HEK293T (cell line): ENCODE results near the gene TMCC2.
"Not testable (repeated sequence)": the region's sequence is repeated elsewhere in the genome, so short reads cannot be mapped to it uniquely, and the experiment has no call there.

ENCODE experiments used
- CTCF ChIA-PET: fragments of 350-600 bp; formaldehyde crosslinking; extraction: SDS; loops from one replicate; lab custom pipeline; 2021; ENCODE audit warnings: antibody characterized with exemption, inconsistent platforms; lab: Yijun Ruan, JAX
- POLR2A ChIA-PET: fragments of 350-600 bp; formaldehyde crosslinking; extraction: SDS; loops from one replicate; lab custom pipeline; 2020; ENCODE audit warnings: antibody characterized with exemption, inconsistent platforms; lab: Yijun Ruan, JAX
- DNase-seq: peaks from one replicate; pipeline ENCODE4 v3.0.0; 2012; ENCODE audit warnings: mixed read lengths; ENCODE audit errors: extremely low spot score
- ARNT ChIP-seq: fragments of 450-650 bp; IDR thresholded peaks from 2 replicates; pipeline ENCODE4 v1.6.1; 2017; ENCODE audit warnings: mild to moderate bottlenecking
- BHLHE40 ChIP-seq: fragments of 450-650 bp; IDR thresholded peaks from 2 replicates; pipeline ENCODE4 v1.6.1; 2016; ENCODE audit warnings: mild to moderate bottlenecking, moderate library complexity, borderline replicate concordance
- CTBP1 ChIP-seq: fragments of 450-650 bp; IDR thresholded peaks from 2 replicates; pipeline ENCODE4 v1.6.1; 2016; ENCODE audit warnings: borderline replicate concordance
- FOXA1 ChIP-seq: fragments of 450-650 bp; IDR thresholded peaks from 2 replicates; pipeline ENCODE4 v1.6.1; 2016; ENCODE audit warnings: mild to moderate bottlenecking
- FOXK2 ChIP-seq: fragments of 450-650 bp; IDR thresholded peaks from 2 replicates; pipeline ENCODE4 v1.6.1; 2016; ENCODE audit warnings: mild to moderate bottlenecking
- FOXM1 ChIP-seq: fragments of 450-650 bp; IDR thresholded peaks from 2 replicates; pipeline ENCODE4 v1.6.1; 2017; ENCODE audit warnings: mild to moderate bottlenecking, borderline replicate concordance
- L3MBTL2 ChIP-seq: fragments of 450-650 bp; conservative IDR thresholded peaks from 2 replicates; pipeline ENCODE4 v1.6.1; 2016; ENCODE audit warnings: mild to moderate bottlenecking
- LEF1 ChIP-seq: fragments of 450-650 bp; IDR thresholded peaks from 2 replicates; pipeline ENCODE4 v1.6.1; 2017; ENCODE audit warnings: mild to moderate bottlenecking, borderline replicate concordance
- NFRKB ChIP-seq: fragments of 450-650 bp; IDR thresholded peaks from 2 replicates; pipeline ENCODE4 v1.6.1; 2016; ENCODE audit warnings: mild to moderate bottlenecking, moderate library complexity
- SP1 ChIP-seq: fragments of 450-650 bp; IDR thresholded peaks from 2 replicates; pipeline ENCODE4 v1.6.1; 2017
- SUZ12 ChIP-seq: fragments of 450-650 bp; IDR thresholded peaks from 2 replicates; pipeline ENCODE4 v1.6.1; 2016; ENCODE audit warnings: mild to moderate bottlenecking
- TARDBP ChIP-seq: fragments of 450-650 bp; IDR thresholded peaks from 2 replicates; pipeline ENCODE4 v1.6.1; 2016
- ZNF384 ChIP-seq: fragments of 450-650 bp; IDR thresholded peaks from 2 replicates; pipeline ENCODE4 v1.6.1; 2016
- TF ChIP-seq, protein P1 (sequence below): fragments of 450-650 bp; IDR thresholded peaks from 2 replicates; pipeline ENCODE4 v1.6.1; 2016

Gene TMCC2

GRCh38 chr1:205291596-205291995, 63.9 kb downstream of the TMCC2 start:
- CTCF ChIA-PET, result no interaction called here
- DNase-seq, result no peak
- TF ChIP-seq SP1, result no peak
- no peak for TF ChIP-seq BHLHE40
- POLR2A ChIA-PET, result no interaction called here

DNA sequence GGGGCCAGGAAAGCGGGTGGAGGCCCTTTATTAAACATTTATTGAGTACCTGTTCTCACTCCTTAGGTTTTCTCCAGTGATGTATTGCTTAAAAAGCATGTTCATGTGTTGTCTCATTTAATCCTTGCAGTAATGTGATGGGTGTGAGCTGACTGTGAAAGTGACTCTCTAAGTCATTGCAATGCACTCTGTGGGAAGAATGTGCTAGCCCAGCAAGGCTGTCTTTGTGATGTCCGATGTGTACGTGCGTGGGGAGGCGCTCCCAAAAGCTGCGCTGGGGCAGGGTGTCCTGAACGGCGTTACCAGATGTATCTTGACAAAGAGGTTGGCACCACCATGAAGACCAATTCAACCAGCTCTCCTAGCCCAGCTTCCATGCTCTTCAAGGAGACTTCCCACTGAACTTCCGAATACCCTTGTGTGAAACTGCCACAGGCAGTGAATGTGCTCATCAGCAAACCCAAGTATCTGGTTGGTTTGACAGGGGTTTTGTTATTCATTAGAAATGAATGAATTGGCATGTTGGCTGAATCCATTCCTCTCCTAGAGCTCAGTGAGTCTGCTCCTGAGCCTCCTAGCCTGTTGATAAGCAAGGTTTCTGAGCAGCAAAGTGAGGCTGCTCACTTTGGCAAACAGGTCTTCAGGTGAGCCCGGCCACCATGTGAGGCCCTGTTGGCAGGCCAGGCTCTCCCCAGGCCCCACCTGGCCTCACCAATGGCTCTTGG, 65.8 kb downstream of the TMCC2 start:
- ChIA-PET CTCF (interaction anchor here (0.9 to 1.0 kb wide), 2 partner anchors 20 to 42 kb away, joined by 3 read pairs; no protein-coding TSS in a partner anchor), POLR2A (no interaction called here)
- TF ChIP-seq, protein P1, sequence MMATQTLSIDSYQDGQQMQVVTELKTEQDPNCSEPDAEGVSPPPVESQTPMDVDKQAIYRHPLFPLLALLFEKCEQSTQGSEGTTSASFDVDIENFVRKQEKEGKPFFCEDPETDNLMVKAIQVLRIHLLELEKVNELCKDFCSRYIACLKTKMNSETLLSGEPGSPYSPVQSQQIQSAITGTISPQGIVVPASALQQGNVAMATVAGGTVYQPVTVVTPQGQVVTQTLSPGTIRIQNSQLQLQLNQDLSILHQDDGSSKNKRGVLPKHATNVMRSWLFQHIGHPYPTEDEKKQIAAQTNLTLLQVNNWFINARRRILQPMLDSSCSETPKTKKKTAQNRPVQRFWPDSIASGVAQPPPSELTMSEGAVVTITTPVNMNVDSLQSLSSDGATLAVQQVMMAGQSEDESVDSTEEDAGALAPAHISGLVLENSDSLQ, result no peak
- TF ChIP-seq TARDBP (no peak), FOXA1 (no peak), ZNF384 (no peak), NFRKB (no peak), FOXM1 (no peak), BHLHE40 (no peak), L3MBTL2 (no peak), LEF1 (no peak), CTBP1 (no peak), ARNT (no peak), SUZ12 (no peak)
- DNase-seq, result no peak

- ChIA-PET CTCF (interaction anchor here (0.5 to 2.1 kb wide), 5 partner anchors 8 to 200 kb away, joined by 3 to 9 read pairs (median 3); no protein-coding TSS in a partner anchor), POLR2A (no interaction called here)
- no peak for TF ChIP-seq ARNT
- TF ChIP-seq SUZ12, result no peak
- no peak for TF ChIP-seq FOXK2
- TF ChIP-seq, protein P1, result no peak
- no peak for TF ChIP-seq CTBP1
- no peak for DNase-seq
Measured at GRCh38 chr1:205294175-205294917, 66.6 kb downstream of the TMCC2 start.

DNA sequence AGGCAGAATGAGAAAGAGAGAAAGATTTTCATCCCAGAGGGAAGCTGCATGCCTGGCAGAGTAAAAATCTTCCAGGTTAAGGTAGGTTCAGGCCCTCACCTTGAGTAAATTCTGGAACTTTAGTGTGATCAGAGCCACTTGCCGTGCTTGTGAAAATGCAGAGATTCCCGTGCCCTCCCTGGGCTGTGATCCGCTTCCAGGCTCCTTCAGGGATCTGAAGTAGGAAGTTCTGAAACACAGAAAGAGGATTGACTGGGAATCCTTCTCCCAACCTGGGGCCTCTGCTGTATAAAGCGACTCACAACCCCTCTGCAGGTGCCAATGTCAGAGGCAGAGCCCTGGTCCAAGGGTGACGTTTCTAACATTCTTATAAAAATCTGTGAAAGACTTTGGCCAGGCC, 67.2 kb downstream of the TMCC2 start:
- ChIA-PET POLR2A (no interaction called here), CTCF (interaction anchor here (0.8 to 2.1 kb wide), 2 partner anchors 8 to 31 kb away, joined by 3 to 9 read pairs; no protein-coding TSS in a partner anchor)
- DNase-seq, result no peak
- TF ChIP-seq FOXM1 (no peak), L3MBTL2 (no peak), SP1 (no peak), SUZ12 (no peak), TARDBP (no peak), ZNF384 (no peak), ARNT (no peak)

DNA sequence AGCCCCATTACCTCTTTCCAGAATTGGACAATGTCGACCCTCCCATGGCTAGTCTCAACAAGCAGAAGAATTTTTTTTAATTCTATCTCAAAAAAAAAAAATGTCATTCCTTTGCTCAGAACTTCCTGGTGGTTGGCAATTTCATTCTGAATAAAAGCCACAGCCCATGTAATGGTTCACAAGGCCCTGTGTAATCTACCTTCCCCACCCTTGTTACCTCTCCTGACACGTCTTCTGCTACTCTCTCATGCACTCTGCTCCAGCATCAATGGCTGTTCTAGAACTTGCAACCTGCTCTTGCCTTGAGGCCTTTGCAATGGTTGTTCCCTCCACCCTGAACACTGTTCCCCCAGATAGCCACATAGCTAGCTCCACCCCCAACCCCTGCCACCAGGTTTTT, 68.4 kb downstream of the TMCC2 start:
- ChIA-PET CTCF (interaction anchor here (2.1 kb wide), 1 partner anchor 29 kb away, joined by 9 read pairs; no protein-coding TSS in a partner anchor), POLR2A (no interaction called here)
- no peak for DNase-seq
- TF ChIP-seq NFRKB (no peak), TARDBP (no peak), FOXM1 (no peak), L3MBTL2 (no peak), CTBP1 (no peak)

GRCh38 chr1:205297546-205298177, 69.9 kb downstream of the TMCC2 start:
- DNase-seq, POLR2A ChIA-PET: not testable (repeated sequence)
- CTCF ChIA-PET, result interaction anchor here (1.1 kb wide), 1 partner anchor 24 kb away, joined by 3 read pairs; no protein-coding TSS in a partner anchor

DNA sequence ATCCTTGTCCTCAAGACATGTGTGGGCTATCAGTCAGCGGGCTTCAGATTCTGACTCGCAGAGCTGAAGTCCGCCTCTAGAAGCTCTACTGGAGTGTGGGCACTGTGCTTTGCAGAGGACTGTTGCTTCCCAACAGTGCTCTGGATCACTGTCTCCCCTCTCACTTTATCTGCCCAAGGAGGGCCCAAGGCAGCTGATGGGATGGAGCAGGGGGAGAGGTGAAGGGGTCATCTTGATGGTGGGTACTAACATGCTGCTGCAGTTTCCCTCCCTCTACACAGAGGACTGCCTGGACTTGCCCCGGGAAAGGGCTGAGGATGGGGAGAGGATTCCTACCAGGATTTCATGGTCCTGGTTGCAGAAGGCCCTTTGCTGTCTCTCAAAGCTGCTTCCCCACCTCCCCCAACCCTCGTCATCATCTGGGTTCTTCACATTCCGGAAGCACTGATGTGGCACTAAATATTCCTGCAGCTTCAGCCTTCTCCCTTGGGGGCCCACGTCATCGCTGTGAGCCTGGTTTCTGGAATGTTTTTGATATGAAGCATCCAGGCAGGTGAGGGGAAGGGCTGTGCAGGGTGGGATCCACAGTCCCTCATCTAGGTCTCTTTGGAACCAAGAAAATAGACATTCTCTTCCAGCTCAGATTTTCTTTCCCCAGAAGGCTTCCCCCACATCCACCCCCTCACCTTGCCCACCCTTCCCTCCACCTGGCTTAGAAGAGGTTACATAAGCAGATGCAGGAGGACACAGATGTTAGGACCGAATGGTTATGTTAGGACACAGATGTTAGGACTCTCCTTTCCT, 70.6 kb downstream of the TMCC2 start:
- TF ChIP-seq NFRKB, result no peak
- no peak for TF ChIP-seq BHLHE40
- TF ChIP-seq TARDBP, result no peak
- no peak for TF ChIP-seq L3MBTL2
- TF ChIP-seq LEF1, result no peak
- TF ChIP-seq FOXM1, result no peak
- TF ChIP-seq FOXK2, result no peak
- no peak for TF ChIP-seq CTBP1
- TF ChIP-seq SP1, result no peak
- TF ChIP-seq ARNT, result no peak
- TF ChIP-seq, protein P1, result no peak
- no peak for TF ChIP-seq SUZ12
- no peak for TF ChIP-seq FOXA1
- ChIA-PET CTCF (interaction anchor here (0.6 to 1.1 kb wide), 2 partner anchors 25 to 98 kb away, joined by 3 read pairs; no protein-coding TSS in a partner anchor), POLR2A (interaction anchor here (0.8 kb wide), 1 partner anchor 17 kb away, joined by 3 read pairs; no protein-coding TSS in a partner anchor)
- DNase-seq, result peak; percentile 56
